CD4-positive, CD25-positive, alpha-beta regulatory T cell (primary cell): Measurements from ENCODE around the gene ZMAT2. TPM values are rescaled to one million over a fixed set of nuclear protein-coding genes. Genes with fewer than 3 reads are reported as not detected.
A peak's percentile ranks its signal among the peaks of the same experiment; 100 is the strongest.
"Not testable (repeated sequence)": the region's sequence is repeated elsewhere in the genome, so short reads cannot be mapped to it uniquely, and the experiment has no call there.

Experiments used
- ATAC-seq, 2 donors: fragments of 150-1000 bp; cut with Tn5 transposase; one replicate each; pipeline ENCODE4 v1.10.0; 2021; ENCODE audit warnings: low read depth in 2 of 2, moderate number of reproducible peaks in 2 of 2, moderate library complexity in 1 of 2
- DNase-seq, 3 donors: peaks; one replicate each; pipeline versions ENCODE4 v3.0.0 to v3.0.0-alpha.2; 2012 to 2022; ENCODE audit warnings: mixed read lengths in 1 of 3
- H3K27ac ChIP-seq: one replicate; pipeline ENCODE4 v1.7.0; 2013; ENCODE audit warnings: mild to moderate bottlenecking, low read length; ENCODE audit not compliant: insufficient read depth, poor library complexity, severe bottlenecking
- H3K27me3 ChIP-seq: one replicate; pipeline ENCODE4 v1.7.0; 2013; ENCODE audit warnings: low read length; ENCODE audit not compliant: control insufficient read depth, insufficient read depth
- H3K36me3 ChIP-seq: one replicate; pipeline ENCODE4 v1.7.0; 2013; ENCODE audit warnings: mild to moderate bottlenecking, low read length, moderate library complexity; ENCODE audit not compliant: control insufficient read depth, insufficient read depth
- H3K4me1 ChIP-seq: 2 replicates; pipeline ENCODE4 v1.7.0; 2013; ENCODE audit warnings: mild to moderate bottlenecking, low read length; ENCODE audit not compliant: insufficient read depth, control insufficient read depth, poor library complexity, severe bottlenecking
- H3K4me3 ChIP-seq: one replicate; pipeline ENCODE4 v1.7.0; 2013; ENCODE audit warnings: low read depth, mild to moderate bottlenecking, low read length, moderate library complexity
- H3K9me3 ChIP-seq, 2 experiments: 1 replicate in 1 of 2; 2 replicates in 1 of 2; pipeline ENCODE4 v1.7.0; 2013; ENCODE audit warnings: low read length in 2 of 2, mild to moderate bottlenecking in 1 of 2, moderate library complexity in 1 of 2; ENCODE audit not compliant: control insufficient read depth in 2 of 2
- H3K27ac Mint-ChIP-seq, 3 donors: one replicate each; pipeline ENCODE4 v1.8.0; 2020 to 2022; ENCODE audit warnings: mild to moderate bottlenecking in 3 of 3, mixed read lengths in 3 of 3, moderate library complexity in 2 of 3
- H3K27me3 Mint-ChIP-seq: one replicate; pipeline ENCODE4 v1.8.0; 2022; ENCODE audit warnings: mild to moderate bottlenecking, mixed read lengths
- H3K36me3 Mint-ChIP-seq: one replicate; pipeline ENCODE4 v1.8.0; 2020; ENCODE audit warnings: mixed read lengths
- H3K4me1 Mint-ChIP-seq, 4 donors: one replicate each; pipeline ENCODE4 v1.8.0; 2020 to 2022; ENCODE audit warnings: mixed read lengths in 4 of 4, mild to moderate bottlenecking in 1 of 4
- H3K4me3 Mint-ChIP-seq, 4 donors: one replicate each; pipeline ENCODE4 v1.8.0; 2020 to 2022; ENCODE audit warnings: mild to moderate bottlenecking in 4 of 4, mixed read lengths in 4 of 4, moderate library complexity in 3 of 4
- H3K9me3 Mint-ChIP-seq, 7 donors: one replicate each; pipeline ENCODE4 v1.8.0; 2020 to 2022; ENCODE audit warnings: mixed read lengths in 7 of 7, mild to moderate bottlenecking in 3 of 7, moderate library complexity in 2 of 7
- polyA plus RNA-seq, 4 donors: library from polyadenylated mRNA; unstranded; fragments of 300-500 nt; fragmentation: Illumina TruSeq; gene quantifications; one replicate each; pipeline ENCODE4 v1.2.3, GENCODE V29; 2021
- total RNA-seq: library from RNA; stranded (reverse); gene quantifications from one replicate; pipeline ENCODE4 v1.2.3, GENCODE V29; 2022

The ZMAT2 gene
- total and polyA plus RNA-seq, 5 donors from 2014 or later: 48.5 to 97.5 (median 84.6) TPM

DNA sequence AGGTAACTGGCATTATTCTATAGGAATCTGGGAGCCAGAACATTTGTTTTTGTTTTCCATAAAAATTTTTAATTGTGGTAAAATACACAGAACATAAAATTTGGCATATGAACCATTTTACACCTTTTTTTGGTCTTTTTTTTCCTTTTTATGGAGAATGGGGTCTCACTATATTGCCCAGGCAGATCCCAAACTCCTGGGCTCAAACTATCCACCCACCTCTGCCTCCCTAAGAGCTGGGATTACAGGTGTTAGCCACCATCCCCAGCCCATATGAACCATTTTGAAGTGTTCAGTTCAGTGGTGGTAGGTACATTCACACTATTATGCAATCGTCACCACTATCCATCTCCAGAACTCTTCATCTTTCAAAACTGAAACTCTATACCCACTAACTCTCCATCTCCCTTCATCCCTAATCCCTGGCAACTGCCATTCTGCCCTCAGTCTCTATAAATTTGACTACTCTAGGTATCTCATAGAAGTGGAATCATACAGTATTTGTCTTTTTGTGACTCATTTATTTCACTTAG, 13.4 kb downstream of the ZMAT2 start:
- H3K4me1 ChIP-seq: no peaks in the 10 kb centered on the region
- no peaks in the 10 kb centered on the region for H3K9me3 ChIP-seq
- DNase-seq (no peak), ATAC-seq (no peak)
- H3K27ac ChIP-seq: no peak overlapping the region
- no peaks in the 10 kb centered on the region for H3K27me3 ChIP-seq
- H3K36me3 ChIP-seq: no peaks in the 10 kb centered on the region
- Mint-ChIP-seq H3K4me1 (peaks cover 16 to 47% (median 25%) of the 10 kb centered on the region in 4 donors), H3K4me3 (peak overlapping the region in 2 of 4 donors; percentile 30 to 88), H3K36me3 (peaks cover 6% of the 10 kb centered on the region), H3K9me3 (peaks cover 0 to 8% (median 0%) of the 10 kb centered on the region in 7 donors), H3K27ac (no peak overlapping the region), H3K27me3 (peaks cover 10% of the 10 kb centered on the region)
- no peak overlapping the region for H3K4me3 ChIP-seq

DNA sequence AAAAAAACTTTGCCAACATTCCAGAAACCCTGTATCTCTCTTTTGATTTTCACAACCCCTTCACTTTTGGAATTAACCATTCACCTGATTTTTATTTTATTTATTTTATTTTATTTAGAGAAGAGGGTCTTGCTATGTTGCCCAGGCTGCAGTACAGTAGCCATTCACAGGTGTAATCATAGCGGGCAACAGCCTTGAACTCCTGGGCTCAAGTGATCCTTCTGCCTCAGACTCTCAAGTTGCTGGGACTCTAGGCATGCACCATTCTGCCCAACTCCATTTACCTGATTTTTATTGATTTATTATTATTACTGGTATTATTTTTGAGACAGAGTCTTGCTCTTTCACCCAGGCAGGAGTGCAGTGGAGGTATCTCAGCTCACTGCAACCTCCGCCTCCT, 16.0 kb downstream of the ZMAT2 start:
- H3K4me3 ChIP-seq, H3K4me1 ChIP-seq, DNase-seq, H3K4me3 Mint-ChIP-seq, H3K9me3 Mint-ChIP-seq, H3K36me3 Mint-ChIP-seq, H3K27me3 Mint-ChIP-seq, H3K27me3 ChIP-seq, H3K9me3 ChIP-seq, H3K27ac ChIP-seq, H3K27ac Mint-ChIP-seq, H3K36me3 ChIP-seq, ATAC-seq: not testable (repeated sequence)
- peaks cover 6 to 28% (median 21%) of the 10 kb centered on the region in 4 donors for H3K4me1 Mint-ChIP-seq

DNA sequence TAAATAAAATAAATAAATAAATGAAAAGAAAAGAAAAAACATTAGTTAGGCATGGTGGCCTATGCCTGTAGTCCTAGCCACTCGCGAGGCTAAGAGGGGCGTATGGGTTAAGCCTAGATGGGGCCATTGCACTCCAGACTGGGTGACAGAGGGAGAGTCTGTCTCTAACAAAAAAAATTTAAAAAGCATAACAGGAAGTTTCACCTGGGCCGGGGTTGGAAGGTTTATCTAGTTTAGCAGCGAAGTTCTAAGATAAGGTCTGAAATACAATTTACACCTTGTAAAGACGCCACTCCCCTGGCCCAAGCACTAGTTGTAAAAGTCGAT, 18.0 kb downstream of the ZMAT2 start:
- H3K27me3 ChIP-seq: no peaks in the 10 kb centered on the region
- ATAC-seq (no peak), DNase-seq (peak in 1 of 3 donors; percentile 31)
- Mint-ChIP-seq H3K4me1 (peaks cover 0 to 17% (median 11%) of the 10 kb centered on the region in 4 donors), H3K36me3 (no peaks in the 10 kb centered on the region), H3K27ac (peak overlapping the region in 2 of 3 donors; percentile 57 to 83), H3K4me3 (peak overlapping the region in 2 of 4 donors; percentile 8 to 88), H3K27me3 (peaks cover 9% of the 10 kb centered on the region), H3K9me3 (no peaks in the 10 kb centered on the region)
- H3K9me3 ChIP-seq: no peaks in the 10 kb centered on the region
- H3K27ac ChIP-seq: no peak overlapping the region
- no peaks in the 10 kb centered on the region for H3K4me1 ChIP-seq
- no peaks in the 10 kb centered on the region for H3K36me3 ChIP-seq
- no peak overlapping the region for H3K4me3 ChIP-seq

DNA sequence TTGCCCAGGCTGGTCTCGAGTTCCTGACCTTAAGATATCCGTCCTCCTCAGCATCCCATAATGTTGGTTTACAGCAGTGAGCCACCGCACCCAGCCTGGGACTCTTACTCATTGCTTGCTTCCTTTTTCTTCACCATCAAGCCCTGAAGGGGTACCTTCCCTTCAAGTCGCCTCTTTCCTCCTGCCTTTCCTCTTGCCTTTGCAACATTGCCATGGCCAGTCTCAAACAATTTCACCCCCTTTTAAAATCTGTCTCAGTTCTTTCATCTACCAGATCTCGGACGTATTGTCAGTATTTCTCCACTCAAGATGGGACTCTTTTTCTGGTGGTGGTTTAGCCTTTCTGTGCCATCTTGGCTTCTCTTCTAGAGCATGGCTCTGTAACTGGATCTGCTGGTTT, 20.5 kb downstream of the ZMAT2 start:
- H3K27me3 ChIP-seq, H3K36me3 Mint-ChIP-seq, H3K4me3 ChIP-seq, H3K4me1 ChIP-seq, H3K27ac ChIP-seq, H3K4me3 Mint-ChIP-seq, DNase-seq, H3K9me3 Mint-ChIP-seq, H3K9me3 ChIP-seq, ATAC-seq, H3K36me3 ChIP-seq: not testable (repeated sequence)
- peaks cover 0 to 16% (median 12%) of the 10 kb centered on the region in 4 donors for H3K4me1 Mint-ChIP-seq
- H3K27ac Mint-ChIP-seq: peak overlapping the region in 1 of 3 donors; percentile 22
- H3K27me3 Mint-ChIP-seq: peaks cover 24% of the 10 kb centered on the region

DNA sequence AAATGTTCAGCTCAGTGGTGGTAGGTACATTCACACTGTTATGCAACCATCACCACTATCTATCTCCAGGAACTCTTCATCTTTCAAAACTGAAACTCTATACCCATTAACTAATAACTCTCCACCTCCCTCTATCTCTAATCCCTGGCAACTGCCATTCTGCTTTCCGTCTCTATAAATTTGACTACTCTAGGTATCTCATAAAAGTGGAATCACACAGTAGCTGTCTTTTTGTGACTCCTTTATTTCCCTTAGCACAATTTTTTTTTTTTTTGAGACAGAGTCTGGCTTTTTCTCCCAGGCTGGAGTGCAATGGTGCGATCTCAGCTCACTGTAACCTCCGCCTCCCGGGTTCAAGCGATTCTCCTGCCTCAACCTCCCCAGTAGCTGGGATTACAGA, 21.1 kb downstream of the ZMAT2 start:
- H3K27me3 ChIP-seq, H3K4me1 ChIP-seq, H3K4me3 ChIP-seq, H3K27ac Mint-ChIP-seq, H3K4me3 Mint-ChIP-seq, H3K9me3 ChIP-seq, H3K36me3 ChIP-seq, H3K27ac ChIP-seq, H3K36me3 Mint-ChIP-seq, H3K9me3 Mint-ChIP-seq, DNase-seq, ATAC-seq: not testable (repeated sequence)
- Mint-ChIP-seq H3K27me3 (peaks cover 31% of the 10 kb centered on the region), H3K4me1 (peaks cover 3 to 23% (median 15%) of the 10 kb centered on the region in 4 donors)

DNA sequence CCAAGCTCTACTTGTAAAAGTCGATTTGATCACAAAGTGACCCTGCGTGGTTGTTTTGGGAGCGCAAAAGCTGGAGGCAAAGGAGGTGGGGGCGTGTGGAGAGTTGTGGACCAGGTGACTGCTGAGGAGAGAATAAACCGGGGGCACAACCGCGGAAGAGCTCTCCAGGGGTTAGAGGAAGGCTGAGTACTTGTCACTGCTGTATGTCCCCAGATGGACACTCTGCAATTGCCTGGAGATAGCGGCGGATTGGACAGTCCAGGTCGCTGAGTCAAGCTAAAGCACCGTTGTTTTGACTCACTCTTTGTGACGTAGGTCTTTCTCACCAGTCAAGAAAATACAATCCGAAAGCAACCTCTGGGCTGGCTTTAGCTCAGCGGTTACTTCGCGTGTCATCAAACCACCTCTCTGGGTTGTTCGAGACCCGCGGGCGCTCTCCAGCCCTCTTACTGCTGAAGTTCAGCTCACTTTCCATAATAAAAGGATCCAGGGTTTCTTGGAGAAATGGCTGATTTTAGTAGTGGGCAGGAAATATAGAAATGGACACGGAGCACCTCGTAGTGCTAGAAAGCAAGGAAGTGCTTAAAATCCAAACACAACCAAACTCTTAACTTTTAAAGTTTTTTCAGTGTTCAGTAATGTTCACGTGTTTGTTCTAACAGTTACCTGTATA, 25.7 kb downstream of the ZMAT2 start:
- H3K36me3 ChIP-seq: no peaks in the 10 kb centered on the region
- Mint-ChIP-seq H3K9me3 (peaks cover 0 to 3% (median 0%) of the 10 kb centered on the region in 7 donors), H3K4me3 (peak overlapping the region; percentile 36 to 84 (median 76)), H3K36me3 (no peaks in the 10 kb centered on the region), H3K27ac (peak overlapping the region in 2 of 3 donors; percentile 52 to 70), H3K4me1 (peaks cover 3 to 19% (median 9%) of the 10 kb centered on the region in 4 donors), H3K27me3 (peaks cover 31% of the 10 kb centered on the region)
- H3K27me3 ChIP-seq: peaks cover 2% of the 10 kb centered on the region
- ATAC-seq (peak; percentile 88 to 90), DNase-seq (peak; percentile 37 to 79 (median 60))
- no peak overlapping the region for H3K27ac ChIP-seq
- peak overlapping the region; percentile 58 for H3K4me3 ChIP-seq
- H3K4me1 ChIP-seq: peaks cover 7% of the 10 kb centered on the region
- no peaks in the 10 kb centered on the region for H3K9me3 ChIP-seq

DNA sequence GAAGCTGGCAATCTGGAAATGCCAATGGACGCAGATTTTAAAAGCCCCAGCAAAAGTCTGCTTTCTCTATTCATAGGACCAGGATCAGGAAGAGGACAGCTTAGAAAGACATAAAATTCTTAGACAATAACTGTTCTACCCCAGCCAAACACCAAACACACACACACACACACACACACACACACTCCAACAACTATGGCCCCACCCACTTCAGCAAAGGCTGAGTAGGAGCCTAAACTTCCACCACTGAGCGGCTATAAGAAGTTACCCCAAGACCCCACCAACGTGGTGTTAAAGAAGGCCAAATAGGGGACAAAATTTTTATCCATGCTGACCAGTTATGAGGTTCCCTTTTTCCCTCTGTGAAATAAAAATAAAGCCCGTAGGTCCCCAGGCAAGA, 32.9 kb downstream of the ZMAT2 start:
- H3K27me3 ChIP-seq: peaks cover 14% of the 10 kb centered on the region
- ATAC-seq (no peak), DNase-seq (no peak)
- H3K36me3 ChIP-seq: no peaks in the 10 kb centered on the region
- Mint-ChIP-seq H3K4me3 (no peak overlapping the region), H3K27ac (no peak overlapping the region), H3K36me3 (no peaks in the 10 kb centered on the region), H3K4me1 (peaks cover 0 to under 1% (median 0%) of the 10 kb centered on the region in 4 donors), H3K27me3 (peaks cover 4% of the 10 kb centered on the region), H3K9me3 (peaks cover 0 to 7% (median 3%) of the 10 kb centered on the region in 7 donors)
- H3K4me3 ChIP-seq: no peak overlapping the region
- no peaks in the 10 kb centered on the region for H3K9me3 ChIP-seq
- no peaks in the 10 kb centered on the region for H3K4me1 ChIP-seq
- no peak overlapping the region for H3K27ac ChIP-seq

DNA sequence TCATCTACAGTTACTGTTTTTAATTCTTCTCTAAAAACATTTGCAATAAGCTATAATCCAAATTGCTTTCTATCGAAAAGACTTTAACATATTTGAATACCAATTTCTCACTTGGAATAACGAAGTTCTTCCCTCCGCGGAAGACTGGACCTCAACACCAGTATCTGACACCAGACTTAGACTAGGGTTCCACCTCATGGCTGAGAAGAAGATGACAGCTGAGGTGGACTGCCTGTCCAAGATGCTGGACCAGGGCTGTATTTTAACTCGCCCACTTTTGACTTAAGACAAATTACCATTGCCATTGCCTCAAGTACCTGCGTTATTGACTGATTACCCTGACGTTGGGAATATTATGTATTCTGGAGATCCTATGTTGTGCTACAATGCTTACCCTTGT, 34.1 kb downstream of the ZMAT2 start:
- Histone ChIP-seq H3K9me3 (no peaks in the 10 kb centered on the region), H3K4me3 (no peak overlapping the region), H3K27me3 (peaks cover 14% of the 10 kb centered on the region), H3K27ac (no peak overlapping the region), H3K4me1 (no peaks in the 10 kb centered on the region), H3K36me3 (no peaks in the 10 kb centered on the region)
- peaks cover 0 to 8% (median 2%) of the 10 kb centered on the region in 7 donors for H3K9me3 Mint-ChIP-seq
- H3K27ac Mint-ChIP-seq: no peak overlapping the region
- H3K4me3 Mint-ChIP-seq: no peak overlapping the region
- H3K36me3 Mint-ChIP-seq: no peaks in the 10 kb centered on the region
- peaks cover 8% of the 10 kb centered on the region for H3K27me3 Mint-ChIP-seq
- no peak for DNase-seq
- no peaks in the 10 kb centered on the region for H3K4me1 Mint-ChIP-seq
- no peak for ATAC-seq
